DOHH2 (cell line): ENCODE results near the gene AKAP8L.

Experiments used
- CTCF ChIP-seq: fragments of 200-600 bp; sonication (generic); IDR thresholded peaks from one replicate; pipeline ENCODE4 v1.5.1; 2014; ENCODE audit warnings: antibody characterized with exemption, mild to moderate bottlenecking, low read depth, low read length; ENCODE audit not compliant: poor library complexity, severe bottlenecking
- EZH2phosphoT487 ChIP-seq: fragments of 200-600 bp; sonication (generic); IDR thresholded peaks from 2 replicates; pipeline ENCODE4 v1.6.1; 2017; ENCODE audit warnings: borderline replicate concordance, mild to moderate bottlenecking, antibody characterized with exemption, low read length, moderate library complexity, mixed read lengths

- TF ChIP-seq CTCF (peak; percentile 8), EZH2phosphoT487 (no peak)
Measured at GRCh38 chr19:15419413-15420025, 731 bp upstream of the AKAP8L start.
